ENCODE results near the gene ABO.
"Not testable (repeated sequence)": the region's sequence is repeated elsewhere in the genome, so short reads cannot be mapped to it uniquely, and the experiment has no call there.

The ABO gene

DNA sequence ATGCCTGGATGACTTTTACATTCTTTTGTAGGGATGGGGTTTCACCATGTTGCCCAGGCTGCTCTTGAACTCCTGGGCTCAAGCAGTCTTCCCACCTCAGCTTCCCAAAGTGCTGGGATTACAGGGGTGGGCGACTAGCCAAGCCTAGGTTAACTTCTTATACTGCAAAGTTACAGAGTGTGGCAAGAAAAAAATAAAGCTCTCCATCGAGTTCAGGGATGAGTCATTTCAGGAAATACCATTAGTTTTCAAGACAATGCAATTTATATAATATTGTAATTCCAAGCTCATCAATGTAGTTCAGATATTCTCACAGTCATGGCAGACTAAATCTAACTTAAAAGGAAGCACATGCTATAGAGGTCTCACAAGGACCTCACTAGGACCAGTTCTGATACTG, 11.5 kb upstream of the ABO start:
- no peak for DNase-seq

DNA sequence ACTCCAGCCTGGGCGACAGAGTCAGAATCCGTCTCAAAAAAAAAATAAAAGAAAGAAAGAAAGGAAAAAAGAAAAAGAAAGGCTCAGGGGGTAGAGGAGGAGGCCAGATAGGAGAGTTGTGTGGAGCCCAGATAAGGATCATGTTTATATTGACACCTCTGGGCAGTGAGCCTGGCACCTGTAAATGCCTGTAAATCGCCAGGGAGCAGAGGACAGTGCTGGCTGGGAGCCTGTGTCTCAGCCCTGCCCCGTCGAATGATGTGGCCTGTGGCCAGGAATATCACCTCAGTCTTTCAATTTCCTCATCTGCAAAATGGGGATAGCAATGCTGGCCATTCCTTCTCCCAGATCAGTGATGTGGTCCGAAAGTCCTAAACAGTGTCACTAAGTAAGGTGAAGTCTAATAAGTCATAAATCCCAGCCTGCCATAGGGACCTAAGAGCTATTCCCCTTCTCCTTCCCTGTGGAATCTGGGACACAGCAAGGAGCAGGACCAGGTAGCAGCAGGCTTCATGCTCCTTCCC, 10.3 kb upstream of the ABO start:
- no peak for DNase-seq

DNA sequence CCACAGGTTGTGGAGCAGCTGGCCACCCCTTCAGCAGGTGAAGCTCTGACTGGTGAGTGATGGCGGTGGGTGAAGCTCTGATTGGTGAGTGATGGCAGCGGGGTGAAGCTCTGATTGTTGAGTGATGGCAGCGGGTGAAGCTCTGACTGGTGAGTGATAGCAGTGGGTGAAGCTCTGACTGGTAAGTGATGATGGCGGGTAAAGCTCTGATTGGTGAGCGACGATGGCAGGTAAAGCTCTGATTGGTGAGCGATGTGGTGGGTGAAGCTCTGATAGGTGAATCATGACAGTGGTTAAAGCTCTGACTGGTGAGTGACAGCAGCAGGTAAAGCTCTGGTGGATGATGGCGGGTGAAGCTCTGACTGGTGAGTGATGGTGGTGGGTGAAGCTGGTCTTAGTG, 9.4 kb upstream of the ABO start:
- DNase-seq, result no peak

DNA sequence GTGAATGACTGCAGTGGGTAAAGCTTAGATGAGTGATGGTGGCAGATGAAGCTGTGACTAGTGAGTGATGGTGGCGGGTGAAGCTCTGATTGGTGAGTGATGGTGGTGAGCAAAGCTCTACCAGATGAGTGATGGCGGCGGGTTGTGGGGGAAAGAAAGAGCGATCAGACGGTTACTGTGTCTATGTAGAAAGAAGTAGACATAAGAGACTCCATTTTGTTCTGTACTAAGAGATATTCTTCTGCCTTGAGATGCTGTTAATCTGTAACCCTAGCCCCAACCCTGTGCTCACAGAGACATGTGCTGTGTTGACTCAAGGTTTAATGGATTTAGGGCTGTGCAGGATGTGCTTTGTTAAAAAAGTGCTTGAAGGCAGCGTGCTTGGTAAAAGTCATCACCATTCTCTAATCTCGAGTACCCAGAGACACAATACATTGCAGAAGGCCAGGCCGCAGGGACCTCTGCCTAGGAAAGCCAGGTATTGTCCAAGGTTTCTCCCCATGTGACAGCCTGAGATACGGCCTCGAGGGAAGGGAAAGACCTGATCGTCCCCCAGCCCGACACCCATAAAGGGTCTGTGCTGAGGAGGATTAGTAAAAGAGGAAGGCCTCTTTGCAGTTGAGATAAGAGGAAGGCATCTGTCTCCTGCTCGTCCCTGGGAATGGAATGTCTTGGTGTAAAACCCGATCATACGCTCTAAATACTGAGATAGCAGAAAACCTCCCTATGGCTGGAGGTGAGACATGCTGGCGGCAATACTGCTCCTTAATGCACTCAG, 8.4 kb upstream of the ABO start:
- not testable (repeated sequence) for DNase-seq

DNA sequence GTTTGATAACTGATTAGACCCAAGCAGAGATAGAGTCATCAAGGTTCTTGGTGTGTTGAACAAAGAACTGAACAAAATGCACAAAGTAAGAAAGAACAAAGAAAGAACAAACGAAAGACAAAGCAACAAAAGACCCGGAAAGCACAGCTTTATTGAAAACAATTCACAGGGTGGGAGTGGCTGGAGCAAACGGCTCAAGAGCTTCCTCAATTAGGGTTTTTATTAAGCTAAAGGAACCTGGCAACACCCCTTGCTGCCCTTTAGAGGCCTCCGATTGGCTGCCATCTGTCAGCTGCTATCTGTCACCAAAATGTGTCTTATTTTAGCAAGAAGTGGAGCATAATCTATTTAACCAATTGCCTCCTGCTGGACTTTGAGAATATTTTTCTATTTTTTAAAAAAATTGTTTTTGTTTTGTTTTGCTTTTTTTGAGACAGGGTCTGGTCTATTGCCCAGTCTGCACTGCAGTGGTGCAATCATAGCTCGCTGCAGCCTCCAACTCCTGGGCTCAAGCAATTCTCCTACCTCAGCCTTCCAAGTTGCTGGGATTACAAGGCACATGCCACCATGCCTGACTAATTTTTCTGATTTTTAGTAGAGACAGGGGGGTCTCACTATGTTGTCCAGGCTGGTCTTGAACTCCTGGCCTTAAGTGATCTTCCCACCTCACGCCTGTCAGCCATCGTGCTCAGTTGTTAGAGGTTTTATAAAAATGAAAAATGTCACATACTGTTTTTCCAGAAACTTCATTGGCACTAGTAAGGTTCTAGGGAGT, 7.7 kb upstream of the ABO start:
- no peak for DNase-seq

DNA sequence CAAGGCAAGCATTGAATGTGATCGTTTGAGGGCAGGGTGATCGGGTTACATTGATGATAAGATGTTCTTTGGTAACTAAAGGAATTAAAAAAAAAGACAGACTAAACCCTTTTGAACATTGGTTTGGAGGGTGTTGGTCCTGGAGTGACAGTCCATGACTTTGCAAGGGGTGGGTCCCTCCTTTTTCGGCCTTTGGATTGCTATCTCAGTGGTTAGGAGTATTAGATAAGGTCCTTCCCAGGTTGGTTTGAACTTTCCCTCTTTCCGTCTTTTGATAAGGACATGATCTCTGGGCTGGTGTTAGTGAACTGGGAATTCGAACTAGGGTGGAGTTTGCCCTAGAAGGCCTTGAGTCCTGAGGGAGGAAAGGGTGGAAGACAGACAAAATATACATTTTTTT, 5.4 kb upstream of the ABO start:
- no peak for DNase-seq

DNA sequence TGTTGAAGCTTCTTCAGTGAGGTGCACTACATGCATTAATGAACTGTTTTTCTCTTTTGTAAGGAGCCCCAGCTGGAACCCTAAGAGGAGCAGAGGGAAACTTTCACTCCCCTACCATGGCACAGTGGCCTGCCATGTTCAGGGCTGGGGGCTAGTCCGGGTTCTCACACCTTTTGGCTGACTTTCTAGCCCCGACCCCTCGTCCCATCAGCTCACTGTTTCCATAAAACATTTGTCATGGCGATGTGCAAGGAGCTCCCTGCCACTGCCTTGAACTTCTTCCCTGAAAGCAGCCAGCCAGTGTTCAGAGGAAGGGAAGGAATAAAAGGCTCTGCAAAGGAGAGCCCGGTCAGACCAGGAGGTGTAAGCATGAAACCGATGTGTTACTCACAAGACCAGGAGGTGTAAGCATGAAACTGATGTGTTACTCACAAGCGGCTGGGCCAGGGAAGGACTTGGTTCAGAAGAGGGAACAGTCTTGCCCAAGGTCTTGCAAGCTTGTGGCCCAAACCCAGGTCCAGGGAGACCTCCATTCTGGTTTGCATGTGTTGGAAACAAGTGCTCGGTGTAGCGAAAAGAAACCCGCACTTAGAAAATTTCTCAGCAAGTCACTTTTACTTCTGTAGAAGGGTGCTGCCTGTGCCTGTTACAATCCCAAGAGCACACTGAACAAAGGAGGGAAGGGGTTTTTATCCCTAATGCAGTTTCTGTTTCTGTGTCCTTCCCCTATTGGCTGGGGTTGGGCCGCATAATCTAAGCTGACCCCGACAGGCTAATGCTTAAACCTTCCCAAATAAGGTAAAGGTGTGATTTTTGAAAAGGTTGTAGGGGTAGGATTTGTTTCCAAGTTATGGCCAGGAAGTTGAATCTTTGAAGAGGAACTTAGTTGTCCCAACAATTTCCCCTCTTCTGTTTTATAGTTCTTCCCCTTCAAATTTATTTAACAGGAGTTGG, 3.4 kb upstream of the ABO start:
- no peak for DNase-seq

DNA sequence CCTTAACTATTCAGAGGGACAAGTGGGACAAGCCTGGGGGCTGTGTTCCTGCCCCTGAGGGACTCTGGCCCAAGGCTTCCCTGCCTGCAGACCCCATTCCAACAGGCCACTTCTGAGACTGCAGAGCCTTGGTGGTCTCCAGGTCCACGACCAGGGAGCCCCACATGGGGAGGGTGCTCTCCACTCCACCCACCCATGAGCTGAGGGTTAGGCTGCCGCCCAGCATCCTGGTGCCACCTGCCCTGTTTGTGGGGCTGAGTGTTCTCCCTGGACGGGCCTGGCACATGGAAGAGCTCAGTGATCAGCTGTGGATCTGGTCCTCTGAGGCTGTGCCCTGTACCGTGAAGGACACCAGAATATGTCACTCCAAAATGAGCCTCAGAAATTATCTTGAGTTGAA, 2.5 kb upstream of the ABO start:
- no peak for DNase-seq

DNA sequence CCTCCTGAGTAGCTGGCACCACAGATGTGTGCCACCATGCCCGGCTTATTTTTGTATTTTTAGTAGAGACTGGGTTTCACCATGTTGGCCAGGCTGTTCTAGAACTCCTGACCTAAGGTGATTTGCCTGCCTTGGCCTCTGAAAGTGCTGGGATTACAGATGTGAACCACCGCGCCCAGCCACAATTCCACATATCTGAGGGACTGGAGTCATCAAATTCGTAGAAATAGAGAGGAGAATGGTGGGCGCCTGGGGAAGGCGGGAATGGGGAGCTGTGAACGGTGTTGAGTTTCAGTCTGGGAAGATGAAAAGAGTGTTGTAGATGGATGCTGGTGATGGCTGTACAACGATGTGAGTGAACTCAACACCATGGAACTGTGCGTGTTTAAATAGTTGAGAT, 1.9 kb upstream of the ABO start:
- no peak for DNase-seq

DNA sequence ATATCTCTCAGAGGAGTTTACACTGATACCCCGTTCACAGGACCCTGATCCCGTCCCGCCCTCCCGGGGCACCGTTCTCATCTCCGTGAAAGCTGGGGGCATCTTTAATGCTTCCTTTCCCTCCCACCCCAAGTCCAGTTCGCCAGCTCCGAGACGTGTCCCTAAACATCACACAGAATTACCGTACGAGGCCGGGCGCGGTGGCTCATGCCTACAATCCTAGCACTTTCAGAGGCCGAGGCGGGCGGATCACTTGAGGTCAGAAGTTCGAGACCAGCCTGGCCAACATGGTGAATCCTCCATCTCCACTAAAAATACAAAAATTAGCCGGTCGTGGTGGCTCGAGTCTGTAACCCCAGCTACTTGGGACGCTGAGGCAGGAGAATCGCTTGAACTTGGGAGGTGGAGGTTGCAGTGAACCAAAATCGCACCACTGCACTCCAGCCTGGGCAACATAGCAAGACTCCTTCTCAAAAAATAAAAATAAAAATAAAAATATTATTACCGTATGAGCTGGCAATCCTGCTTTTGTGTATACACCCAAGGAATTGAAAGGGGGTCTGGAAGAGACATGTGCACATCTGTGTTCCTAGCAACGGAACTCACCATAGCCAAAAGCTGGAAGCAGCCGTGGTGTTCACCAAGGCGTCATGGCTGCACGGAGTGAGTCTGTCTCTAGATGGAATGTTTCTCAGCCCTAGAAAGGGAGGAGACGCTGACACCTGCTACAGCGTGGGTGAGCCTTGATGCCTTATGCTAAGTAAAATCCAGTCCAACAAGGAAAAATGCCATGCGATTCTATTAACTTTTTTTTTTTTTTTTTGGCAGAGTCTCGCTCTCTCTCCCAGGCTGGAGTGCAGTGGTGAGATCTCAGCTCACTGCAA, 1.2 kb upstream of the ABO start:
- DNase-seq, result no peak

DNA sequence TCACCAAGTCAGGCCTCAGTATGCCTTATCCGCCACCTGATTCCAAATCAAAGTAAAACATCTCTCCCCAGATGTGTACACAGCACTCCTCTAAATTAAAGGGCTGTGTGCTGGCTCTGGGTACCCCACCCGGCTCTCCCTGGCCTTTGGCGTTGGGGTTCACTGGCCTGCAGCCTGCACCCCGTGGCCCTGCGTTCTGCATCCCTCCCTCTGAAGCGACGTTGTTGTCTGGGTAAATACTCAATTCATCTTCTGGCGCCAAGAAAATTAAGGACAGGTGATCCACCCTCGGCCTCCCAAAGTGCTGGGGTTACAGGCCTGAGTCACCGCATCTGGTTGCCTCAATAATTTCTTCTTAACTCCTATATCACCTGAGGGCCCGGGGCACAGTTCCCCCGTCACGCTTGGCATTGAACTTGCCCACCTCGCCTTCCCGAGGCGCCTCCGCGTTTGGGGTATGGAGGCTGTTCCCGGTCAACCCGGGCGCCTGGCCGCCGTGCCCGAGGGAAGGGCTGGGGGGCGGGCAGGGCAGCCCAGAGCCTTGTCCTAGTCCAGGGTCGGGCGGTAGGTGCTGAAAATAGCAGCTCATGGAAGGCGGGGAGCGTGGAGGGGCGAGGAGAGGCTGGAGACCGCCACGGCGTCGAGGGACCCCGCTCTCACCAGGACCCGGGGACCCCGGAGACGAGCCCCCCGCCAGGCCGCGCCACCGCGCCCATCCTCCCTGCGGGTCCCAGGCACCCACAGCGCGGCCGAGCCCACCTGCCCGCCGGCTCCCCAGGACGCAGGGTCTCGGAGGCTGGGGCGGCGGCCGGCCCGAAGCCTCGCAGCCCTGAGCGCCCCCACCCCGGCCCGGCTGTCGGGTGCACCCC, 531 bp downstream of the ABO start:
- DNase-seq, result no peak

DNA sequence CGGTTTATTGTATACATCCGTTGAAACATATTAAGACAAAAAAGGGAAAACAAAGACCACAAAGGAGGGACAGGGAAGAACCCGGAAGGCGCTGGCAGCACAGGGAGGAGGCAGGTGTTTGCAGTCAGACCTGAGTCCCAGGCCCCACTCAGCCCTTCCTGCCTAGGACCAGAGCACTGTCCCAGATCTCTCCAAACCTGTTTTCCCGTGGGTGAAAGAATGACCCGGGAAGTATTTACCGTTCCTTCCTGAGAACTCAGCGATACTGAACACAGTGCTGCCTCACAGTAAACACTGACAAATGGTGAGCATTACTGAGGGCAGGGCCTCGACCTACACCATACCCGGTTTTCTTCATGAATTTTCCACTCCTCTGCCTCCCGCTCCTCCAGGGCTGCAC, 1.2 kb downstream of the ABO start:
- DNase-seq, result no peak

DNA sequence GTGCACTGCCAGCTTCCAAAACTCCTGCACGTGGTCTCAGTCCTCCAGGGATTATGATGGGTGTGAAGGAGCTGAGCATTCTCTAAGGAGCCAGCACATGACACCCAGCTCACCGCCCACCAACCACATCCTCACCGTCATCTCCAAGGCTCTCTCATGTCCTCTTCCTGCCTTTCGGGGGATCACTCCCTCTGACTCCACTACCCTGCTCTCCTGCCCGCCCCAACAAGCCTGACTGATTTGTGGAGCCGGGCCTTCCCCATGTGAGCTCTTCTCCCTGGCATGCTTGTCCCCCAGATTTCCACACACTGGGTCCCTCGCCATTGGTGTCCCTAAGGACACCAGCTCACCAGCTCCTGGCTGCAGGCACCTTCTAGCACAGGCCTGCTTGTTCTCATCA, 1.9 kb downstream of the ABO start:
- no peak for DNase-seq

DNA sequence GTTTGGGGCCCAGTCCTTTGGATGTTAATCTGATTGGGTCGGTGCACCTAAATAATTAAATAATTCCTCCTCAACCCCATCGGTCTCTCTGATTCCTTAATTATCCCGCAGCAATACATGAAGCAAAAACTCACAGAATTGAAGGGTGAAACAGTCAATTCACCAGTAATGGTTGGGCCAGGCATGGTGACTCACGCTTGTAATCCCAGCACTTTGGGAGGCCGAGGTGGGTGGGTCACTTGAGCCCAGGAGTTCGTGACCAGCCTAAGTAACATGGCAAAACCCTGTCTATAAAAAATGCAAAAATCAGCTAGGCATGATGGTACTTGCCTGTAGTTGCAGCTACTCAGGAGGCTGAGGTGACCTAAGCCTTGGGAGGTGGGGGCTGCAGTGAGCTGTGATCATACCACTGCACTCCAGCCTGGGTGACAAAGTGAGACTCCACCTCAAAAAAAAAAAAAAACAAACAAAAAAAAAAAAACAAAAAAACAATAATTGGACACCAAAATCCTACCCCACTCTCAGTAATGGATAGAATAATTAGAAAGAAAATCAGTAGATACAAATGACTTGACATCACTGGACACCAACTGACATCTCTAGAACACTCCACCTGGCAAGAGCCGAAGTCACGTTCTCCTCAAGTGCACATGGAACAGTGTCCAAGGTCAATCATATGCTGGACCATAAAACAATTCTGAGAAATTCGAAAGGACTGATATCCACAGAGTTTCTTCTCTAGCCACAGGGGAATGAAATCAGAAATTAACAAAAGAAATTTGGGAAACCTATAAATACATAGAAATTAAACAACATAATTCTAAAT, 5.3 kb downstream of the ABO start:
- no peak for DNase-seq

DNA sequence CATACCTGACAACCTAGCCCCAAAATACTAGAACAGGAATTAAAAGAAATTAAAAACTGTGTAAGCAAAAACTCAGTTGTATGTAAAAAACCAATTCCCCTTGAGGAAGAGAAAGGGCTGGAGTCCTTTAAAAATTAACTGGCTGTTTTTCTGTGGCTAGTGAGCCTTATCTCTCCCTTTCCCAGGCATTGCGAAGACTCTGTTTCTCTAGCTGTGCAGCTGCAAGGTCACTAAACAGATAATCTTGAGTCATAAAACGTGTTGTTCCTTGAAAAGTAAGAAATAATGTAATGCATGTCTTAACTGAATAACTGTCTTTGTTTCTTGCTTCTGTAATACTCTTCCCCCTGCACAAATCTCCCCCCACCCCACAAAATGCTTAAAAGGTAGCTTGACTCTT, 5.9 kb downstream of the ABO start:
- not testable (repeated sequence) for DNase-seq

DNA sequence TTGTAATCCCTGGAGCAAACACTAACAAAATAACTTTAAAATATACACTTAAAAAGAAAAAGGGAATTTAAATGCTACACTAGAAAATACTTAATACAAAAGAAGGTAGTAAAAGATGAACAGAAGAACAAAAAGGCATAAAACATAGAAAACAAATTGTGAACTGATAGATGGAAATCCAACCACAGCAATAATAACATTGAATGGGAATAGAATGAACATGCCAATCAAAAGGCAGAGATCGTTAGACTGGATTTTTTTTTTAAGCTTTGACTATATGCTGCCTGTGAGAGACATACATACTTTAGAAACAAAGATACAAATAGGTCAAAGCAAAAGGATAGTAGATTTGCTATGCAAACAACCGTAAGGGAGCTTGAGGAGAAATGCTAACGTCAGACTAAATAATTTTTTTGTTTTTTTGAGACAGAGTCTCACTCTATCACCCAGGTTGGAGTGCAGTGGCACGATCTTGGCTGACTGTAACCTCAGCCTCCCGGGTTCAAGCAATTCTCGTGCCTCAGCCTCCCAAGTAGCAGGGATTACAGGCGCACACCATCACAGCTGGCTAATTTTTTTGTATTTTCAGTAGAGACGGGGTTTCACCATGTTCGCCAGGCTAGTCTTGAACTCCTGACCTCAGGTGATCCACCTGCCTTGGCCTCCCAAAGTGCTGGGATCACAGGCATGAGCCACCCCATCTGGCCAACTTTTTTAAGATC, 6.5 kb downstream of the ABO start:
- no peak for DNase-seq

DNA sequence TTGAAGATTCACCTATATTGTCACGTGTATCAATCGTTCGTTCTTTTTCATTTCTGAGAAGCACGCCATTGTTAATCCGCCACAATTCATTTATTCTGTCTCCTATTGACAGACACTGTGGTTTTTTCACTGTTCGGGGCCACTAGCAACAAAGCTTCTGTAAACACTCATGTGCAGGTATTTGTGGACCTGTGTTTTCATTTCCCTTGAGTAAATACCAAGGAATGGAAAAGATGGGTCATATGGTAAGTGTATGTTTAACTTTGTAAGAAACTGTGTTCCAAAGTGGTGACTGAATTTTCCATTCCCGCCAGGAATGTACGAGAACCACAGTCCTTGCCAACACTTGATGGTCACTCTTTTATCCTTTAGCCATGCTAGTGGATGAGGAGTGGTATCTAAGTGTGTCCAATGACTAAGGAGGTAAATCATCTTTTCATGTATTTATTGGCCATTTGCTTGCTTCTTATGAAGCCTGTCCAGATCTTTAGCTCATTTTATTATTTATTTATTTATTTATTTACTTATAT, 10.7 kb downstream of the ABO start:
- DNase-seq, result no peak

DNA sequence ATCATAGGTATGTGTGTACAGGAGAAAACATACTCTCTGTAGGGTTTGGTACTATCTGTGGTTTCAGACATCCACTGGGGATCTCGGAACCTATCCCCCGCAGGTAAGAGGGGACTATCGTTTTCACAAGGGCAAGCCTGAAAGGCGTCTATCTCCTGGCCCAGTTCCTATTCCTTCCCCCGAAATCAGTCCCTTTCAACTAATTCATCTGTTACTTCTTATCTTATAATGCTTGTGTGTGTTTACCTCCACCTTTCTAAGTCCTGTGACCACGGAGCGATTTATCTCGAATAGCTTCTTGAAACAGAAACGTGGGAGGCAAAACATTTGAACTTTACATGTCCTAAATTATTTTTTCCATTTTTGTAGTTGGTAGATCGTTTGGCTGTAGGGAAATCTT, 11.4 kb downstream of the ABO start:
- DNase-seq, result no peak

DNA sequence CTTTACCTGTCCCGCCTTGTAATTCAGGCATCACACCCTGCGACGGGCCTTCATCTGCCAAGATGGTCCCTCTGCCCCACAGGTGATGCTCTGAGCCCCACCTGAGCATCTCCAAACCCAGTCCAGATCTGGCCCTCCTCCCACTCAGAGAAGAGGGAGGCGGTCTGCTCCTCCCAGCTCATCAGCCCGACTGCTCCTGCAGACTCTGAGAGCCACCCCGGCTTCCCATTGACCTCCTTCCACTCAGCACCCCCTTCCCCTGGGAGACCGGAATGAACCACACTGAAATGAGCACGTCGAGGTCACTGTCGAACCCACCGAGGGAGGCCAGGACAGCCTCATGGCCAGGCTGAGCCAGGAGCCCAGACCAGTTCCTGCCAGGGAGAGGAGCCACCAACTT, 12.8 kb downstream of the ABO start:
- no peak for DNase-seq

Measured in NCI-H1092 (cell line).